ENCODE data around the gene RPS3A.
"Not testable (repeated sequence)": the region's sequence is repeated elsewhere in the genome, so short reads cannot be mapped to it uniquely, and the experiment has no call there.

The RPS3A gene

DNA sequence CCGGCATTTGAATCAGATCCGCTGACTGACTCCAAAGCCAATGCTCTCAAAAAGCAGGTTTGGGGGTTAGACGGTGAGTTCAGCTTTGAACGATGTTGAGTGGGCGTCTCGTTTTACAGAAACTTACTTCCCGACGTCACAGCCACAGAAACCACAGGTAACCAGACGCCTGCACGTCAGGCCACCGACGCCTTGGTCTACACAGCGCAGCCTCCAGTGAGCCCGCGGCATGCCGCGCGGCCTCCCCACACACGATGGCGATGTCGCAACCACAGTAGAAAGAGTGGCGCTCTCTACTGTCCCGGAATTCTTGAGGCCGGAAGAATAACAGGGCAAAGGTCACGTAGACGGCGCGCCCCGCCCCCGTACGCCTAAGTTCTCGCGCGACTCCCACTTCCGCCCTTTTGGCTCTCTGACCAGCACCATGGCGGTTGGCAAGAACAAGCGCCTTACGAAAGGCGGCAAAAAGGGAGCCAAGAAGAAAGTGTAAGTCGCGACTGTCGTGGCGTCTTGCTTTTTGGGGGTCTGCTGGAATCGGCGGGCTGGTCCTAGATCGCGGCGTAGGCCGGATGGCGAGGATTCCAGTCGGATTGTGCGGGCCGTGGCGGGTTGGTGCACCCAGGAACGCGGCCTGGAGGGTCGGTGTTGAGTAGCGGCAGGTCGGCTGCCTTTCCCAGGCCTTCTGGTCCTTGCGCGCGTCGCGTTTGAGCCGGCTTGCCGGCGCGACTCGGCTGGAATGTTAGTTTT is at the start of gene RPS3A:
TSS of gene RPS3A (plus strand) at position 400 of the 747 bp plus-strand sequence. CDS start at position 425, 25 bp downstream.
- peak; percentile 93 for TF ChIP-seq CTCF (IDR thresholded peaks at IDR 0.05; ENCODE audit: borderline replicate concordance, insufficient read depth, low read depth, low read length)
- peak within 1 kb of the TSS; percentile 89 for H3K4me3 ChIP-seq (ENCODE audit: low read depth, low read length)

- TF ChIP-seq CTCF (IDR thresholded peaks at IDR 0.05; ENCODE audit: borderline replicate concordance, insufficient read depth, low read depth, low read length): no peak
- no peak overlapping the region for H3K4me3 ChIP-seq (ENCODE audit: low read depth, low read length)
Measured at GRCh38 chr4:151052785-151053184, 46.6 kb upstream of the RPS3A start.

- no peak overlapping the region for H3K4me3 ChIP-seq (ENCODE audit: low read depth, low read length)
- TF ChIP-seq CTCF (IDR thresholded peaks at IDR 0.05; ENCODE audit: borderline replicate concordance, insufficient read depth, low read depth, low read length): no peak
Measured at GRCh38 chr4:151055539-151055938, 43.9 kb upstream of the RPS3A start.

- not testable (repeated sequence) for H3K4me3 ChIP-seq (ENCODE audit: low read depth, low read length)
Measured at GRCh38 chr4:151063143-151063542, 36.3 kb upstream of the RPS3A start.

DNA sequence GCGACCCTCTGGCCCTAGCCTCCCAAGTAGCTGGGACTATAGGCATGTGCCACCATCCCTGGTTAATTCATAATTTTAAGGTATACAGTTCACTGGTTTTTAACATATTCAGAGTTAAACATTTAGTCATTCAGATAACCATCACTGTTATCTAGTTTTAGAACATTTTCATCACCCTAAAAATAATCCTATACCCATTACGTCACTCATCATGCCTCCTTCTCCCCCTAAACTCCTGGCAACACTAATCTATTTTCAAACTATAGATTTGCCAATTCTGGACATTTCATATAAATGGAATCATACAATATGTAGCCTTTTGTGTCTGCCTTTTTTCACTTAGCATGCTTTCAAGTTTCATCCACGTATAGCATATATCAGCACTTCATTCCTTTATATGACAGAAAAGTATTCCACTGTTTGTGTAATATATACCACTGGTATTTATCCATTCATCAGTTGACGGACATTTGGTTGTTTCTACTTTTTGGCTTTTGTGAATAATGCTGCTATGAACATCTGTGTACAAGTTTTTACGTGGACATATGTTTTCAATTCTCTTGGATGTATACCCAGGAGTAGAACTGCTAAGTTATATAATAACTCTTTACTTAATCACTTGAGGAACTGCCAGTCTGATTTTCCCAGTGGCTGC is 32.0 kb upstream of the RPS3A start:
- no peak overlapping the region for H3K4me3 ChIP-seq (ENCODE audit: low read depth, low read length)
- no peak for TF ChIP-seq CTCF (IDR thresholded peaks at IDR 0.05; ENCODE audit: borderline replicate concordance, insufficient read depth, low read depth, low read length)

GRCh38 chr4:151074416-151074916 is 25.0 kb upstream of the RPS3A start:
- H3K4me3 ChIP-seq (ENCODE audit: low read depth, low read length): no peak overlapping the region
- no peak for TF ChIP-seq CTCF (IDR thresholded peaks at IDR 0.05; ENCODE audit: borderline replicate concordance, insufficient read depth, low read depth, low read length)

DNA sequence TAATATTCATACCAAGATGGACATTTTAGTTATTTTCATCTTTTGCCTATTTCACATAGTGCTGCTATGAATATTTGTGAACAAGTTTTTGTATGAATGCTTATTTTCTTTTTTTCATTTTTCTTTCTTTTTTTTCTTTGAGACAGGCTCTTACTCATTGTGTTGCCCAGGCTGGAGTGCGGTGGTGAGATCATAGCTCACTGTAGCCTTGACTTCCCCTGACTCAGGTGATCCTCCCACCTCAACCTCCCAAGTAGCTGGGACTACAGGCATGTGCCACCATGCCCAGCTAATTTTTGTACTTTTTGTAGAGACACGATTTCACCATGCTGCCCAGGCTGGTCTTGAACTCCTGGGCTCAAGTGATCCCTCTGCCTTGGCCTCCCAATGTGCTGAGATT is 21.4 kb upstream of the RPS3A start:
- not testable (repeated sequence) for H3K4me3 ChIP-seq (ENCODE audit: low read depth, low read length)

GRCh38 chr4:151087467-151087866 is 12.0 kb upstream of the RPS3A start:
- TF ChIP-seq CTCF (IDR thresholded peaks at IDR 0.05; ENCODE audit: borderline replicate concordance, insufficient read depth, low read depth, low read length): no peak
- H3K4me3 ChIP-seq (ENCODE audit: low read depth, low read length): no peak overlapping the region
